H1 (cell line): ENCODE results near the gene ARHGAP12. TPM values are rescaled to one million over a fixed set of nuclear protein-coding genes. Genes with fewer than 3 reads are reported as not detected.

Experiments
- CTCF ChIA-PET: fragments of 300-600 bp; sonication (Branson Sonifier 250); formaldehyde crosslinking; loops from one replicate; lab custom pipeline; 2021; ENCODE audit not compliant: partially characterized antibody; lab: Charles Lee
- POLR2A ChIA-PET: fragments of 300-600 bp; sonication (Branson Sonifier 250); formaldehyde crosslinking; loops from one replicate; lab custom pipeline; 2021; ENCODE audit warnings: inconsistent platforms; ENCODE audit not compliant: partially characterized antibody; lab: Charles Lee
- DNase-seq, 2 experiments: peaks; one replicate each; pipeline versions ENCODE4 v3.0.0 to v3.0.0-alpha.2; 2010 to 2022; ENCODE audit warnings: low spot score in 2 of 2, low read depth in 1 of 2, mixed read lengths in 1 of 2
- FAIRE-seq: peaks from 2 replicates; lab custom pipeline; 2011; peaks lifted over from hg19 to GRCh38; lab: Jason Lieb, UNC
- H2AFZ ChIP-seq: 2 replicates; pipeline ENCODE4 v1.8.1; 2012; ENCODE audit warnings: low read length, inconsistent platforms
- H2AK5ac ChIP-seq: 2 replicates; pipeline ENCODE4 v1.6.1; 2013; ENCODE audit warnings: low read depth, low read length
- H2BK120ac ChIP-seq: replicated peaks from 2 replicates; pipeline ENCODE3; 2013; ENCODE audit warnings: low read depth, low read length, inconsistent platforms
- H2BK12ac ChIP-seq: 2 replicates; pipeline ENCODE4 v1.6.1; 2013; ENCODE audit warnings: low read depth, low read length
- H2BK15ac ChIP-seq: 2 replicates; pipeline ENCODE4 v1.6.1; 2013; ENCODE audit warnings: low read length
- H2BK20ac ChIP-seq: 2 replicates; pipeline ENCODE4 v1.6.1; 2013; ENCODE audit warnings: low read length
- H2BK5ac ChIP-seq: 2 replicates; pipeline ENCODE4 v1.6.1; 2013; ENCODE audit warnings: low read depth, low read length
- H3K14ac ChIP-seq: 2 replicates; pipeline ENCODE4 v1.6.1; 2013; ENCODE audit warnings: inconsistent platforms; ENCODE audit not compliant: insufficient read length
- H3K18ac ChIP-seq: 2 replicates; pipeline ENCODE4 v1.6.1; 2013; ENCODE audit warnings: low read length; ENCODE audit errors: extremely low read depth
- H3K23ac ChIP-seq: 2 replicates; pipeline ENCODE4 v1.6.1; 2013; ENCODE audit warnings: inconsistent platforms; ENCODE audit not compliant: insufficient read length
- H3K23me2 ChIP-seq: 2 replicates; pipeline ENCODE4 v1.6.1; 2013; ENCODE audit warnings: low read depth, low read length
- H3K27ac ChIP-seq: 2 replicates; pipeline ENCODE4 v1.6.1; 2011; ENCODE audit warnings: low read depth, low read length, inconsistent platforms
- H3K27me3 ChIP-seq, 4 experiments: replicated peaks in 1 of 4; 1 replicate in 1 of 4; 2 replicates in 3 of 4; pipeline versions ENCODE4 v1.6.1 to v1.8.1; 2011 to 2013; ENCODE audit warnings: low read length in 3 of 4, mild to moderate bottlenecking in 3 of 4, inconsistent platforms in 2 of 4, mixed read lengths in 2 of 4, moderate library complexity in 1 of 4; ENCODE audit not compliant: control insufficient read depth in 3 of 4, insufficient read depth in 3 of 4; ENCODE audit errors: extremely low read depth in 1 of 4
- H3K36me3 ChIP-seq, 4 experiments: 2 replicates each; pipeline versions ENCODE4 v1.6.1 to v1.8.1; 2011 to 2013; ENCODE audit warnings: mild to moderate bottlenecking in 4 of 4, low read length in 3 of 4, moderate library complexity in 2 of 4, control low read depth in 1 of 4, inconsistent platforms in 1 of 4; ENCODE audit not compliant: insufficient read depth in 4 of 4, control insufficient read depth in 2 of 4
- H3K4ac ChIP-seq: replicated peaks from 2 replicates; pipeline ENCODE3; 2013; ENCODE audit warnings: low read length, low read depth, mixed read lengths, inconsistent platforms; ENCODE audit not compliant: insufficient read length
- H3K4me1 ChIP-seq, 4 experiments: replicated peaks in 1 of 4; 1 replicate in 1 of 4; 2 replicates in 3 of 4; pipeline versions ENCODE4 v1.6.1 to v1.8.1; 2011 to 2013; ENCODE audit warnings: low read length in 3 of 4, inconsistent platforms in 2 of 4, mixed read lengths in 1 of 4; ENCODE audit not compliant: insufficient read depth in 4 of 4, control insufficient read depth in 3 of 4
- H3K4me2 ChIP-seq, 2 experiments: 2 replicates each; pipeline versions ENCODE4 v1.6.1 to v1.8.1; 2011 to 2013; ENCODE audit warnings: low read depth in 2 of 2, low read length in 2 of 2, control low read depth in 1 of 2, inconsistent platforms in 1 of 2, mild to moderate bottlenecking in 1 of 2; ENCODE audit not compliant: insufficient read depth in 1 of 2
- H3K4me3 ChIP-seq, 4 experiments: fragments of 200-600, 300-600 bp in 1 of 4; sonication (generic), shearing (Covaris generic), sonication (Bioruptor Twin) in 1 of 4; 2 replicates each; pipeline versions ENCODE4 v1.5.1 to v1.8.1; 2011 to 2016; ENCODE audit warnings: low read length in 4 of 4, low read depth in 3 of 4, control low read depth in 2 of 4, inconsistent platforms in 2 of 4, mild to moderate bottlenecking in 2 of 4, mixed read lengths in 1 of 4, moderate library complexity in 1 of 4; ENCODE audit not compliant: insufficient read depth in 2 of 4; ENCODE audit errors: extremely low read depth in 1 of 4
- H3K56ac ChIP-seq: replicated peaks from 2 replicates; pipeline ENCODE3; 2013; ENCODE audit warnings: low read depth, mild to moderate bottlenecking, mixed read lengths, low read length, inconsistent platforms; ENCODE audit not compliant: insufficient read length
- H3K79me1 ChIP-seq: 2 replicates; pipeline ENCODE4 v1.6.1; 2013; ENCODE audit warnings: low read depth, low read length, control low read depth
- H3K79me2 ChIP-seq, 2 experiments: 2 replicates each; pipeline versions ENCODE4 v1.6.1 to v1.8.1; 2012 to 2013; ENCODE audit warnings: low read length in 2 of 2, mild to moderate bottlenecking in 2 of 2, inconsistent platforms in 1 of 2; ENCODE audit not compliant: insufficient read depth in 2 of 2, control insufficient read depth in 1 of 2
- H3K9ac ChIP-seq, 4 experiments: replicated peaks in 1 of 4; 1 replicate in 1 of 4; 2 replicates in 3 of 4; pipeline versions ENCODE4 v1.6.1 to v1.8.1; 2011 to 2013; ENCODE audit warnings: low read depth in 3 of 4, low read length in 3 of 4, control low read depth in 2 of 4, mild to moderate bottlenecking in 2 of 4, moderate library complexity in 2 of 4, inconsistent platforms in 1 of 4; ENCODE audit errors: extremely low read depth in 1 of 4
- H3K9me3 ChIP-seq, 2 experiments: 2 replicates each; pipeline versions ENCODE4 v1.6.1 to v1.8.1; 2012 to 2013; ENCODE audit warnings: mild to moderate bottlenecking in 2 of 2, moderate library complexity in 2 of 2, control low read depth in 1 of 2, inconsistent platforms in 1 of 2, low read depth in 1 of 2, low read length in 1 of 2, mixed read lengths in 1 of 2; ENCODE audit not compliant: insufficient read depth in 2 of 2
- H4K20me1 ChIP-seq, 2 experiments: replicated peaks in 1 of 2; 2 replicates each; pipeline versions ENCODE3 to v1.8.1; 2011 to 2013; ENCODE audit warnings: inconsistent platforms in 2 of 2, low read length in 2 of 2, mild to moderate bottlenecking in 1 of 2; ENCODE audit not compliant: insufficient read depth in 2 of 2, control insufficient read depth in 1 of 2
- H4K5ac ChIP-seq: 2 replicates; pipeline ENCODE4 v1.6.1; 2013; ENCODE audit warnings: low read length, low read depth, mixed read lengths, inconsistent platforms; ENCODE audit not compliant: insufficient read length
- H4K8ac ChIP-seq: 2 replicates; pipeline ENCODE4 v1.8.0; 2013; ENCODE audit warnings: mild to moderate bottlenecking, moderate library complexity, low read length, inconsistent platforms; ENCODE audit not compliant: insufficient read depth; ENCODE audit errors: extremely low read depth
- H4K91ac ChIP-seq: replicated peaks from 2 replicates; pipeline ENCODE3; 2013; ENCODE audit warnings: low read length, mixed read lengths, inconsistent platforms; ENCODE audit not compliant: insufficient read length
- ASH2L ChIP-seq: fragments of 200-600, 300-600 bp; sonication (generic); IDR thresholded peaks from one replicate; pipeline ENCODE4 v1.7.1; 2017; ENCODE audit warnings: low read length
- ATF2 ChIP-seq: IDR thresholded peaks from 2 replicates; pipeline ENCODE4 v1.6.1; 2012; ENCODE audit warnings: low read length, inconsistent platforms
- CEBPB ChIP-seq: IDR thresholded peaks from 2 replicates; pipeline ENCODE4 v1.6.1; 2012; ENCODE audit warnings: low read depth, low read length
- MAFK ChIP-seq: IDR thresholded peaks from 2 replicates; pipeline ENCODE4 v1.6.1; 2012; ENCODE audit warnings: low read depth, mild to moderate bottlenecking, improper control_type of control experiment, low read length
- POLR2AphosphoS5 ChIP-seq: IDR thresholded peaks from 2 replicates; pipeline ENCODE4 v1.6.1; 2011; ENCODE audit warnings: low read depth, low read length
- POU5F1 ChIP-seq: IDR thresholded peaks from 2 replicates; pipeline ENCODE4 v1.6.1; 2011; ENCODE audit warnings: low read depth, mild to moderate bottlenecking, low read length, moderate library complexity
- RFX5 ChIP-seq: IDR thresholded peaks from 2 replicates; pipeline ENCODE4 v1.6.1; 2011; ENCODE audit warnings: low read depth, low read length, improper control_type of control experiment, borderline replicate concordance
- SAP30 ChIP-seq: fragments of 300-600 bp; sonication (generic); IDR thresholded peaks from 2 replicates; pipeline ENCODE4 v1.7.1; 2012; ENCODE audit warnings: low read length, moderate library complexity, mild to moderate bottlenecking, inconsistent platforms; ENCODE audit not compliant: insufficient read depth, insufficient replicate concordance
- SIRT6 ChIP-seq: IDR thresholded peaks from one replicate; pipeline ENCODE4 v1.7.1; 2012; ENCODE audit warnings: low read length, inconsistent platforms
- SP1 ChIP-seq: IDR thresholded peaks from 2 replicates; pipeline ENCODE4 v1.6.1; 2011; ENCODE audit warnings: low read depth, low read length
- TAF7 ChIP-seq: optimal IDR thresholded peaks from 2 replicates; pipeline ENCODE3; 2011; ENCODE audit warnings: low read depth, mild to moderate bottlenecking, inconsistent platforms, low read length, moderate library complexity, borderline replicate concordance
- TEAD4 ChIP-seq: IDR thresholded peaks from 2 replicates; pipeline ENCODE4 v1.6.1; 2012; ENCODE audit warnings: low read depth, low read length, inconsistent platforms, mixed read lengths
- YY1 ChIP-seq: IDR thresholded peaks from 2 replicates; pipeline ENCODE4 v1.6.1; 2011; ENCODE audit warnings: low read depth, mild to moderate bottlenecking, low read length
- polyA plus RNA-seq, 7 experiments: library from polyadenylated mRNA; depleted of rRNA in 3 of 7; stranded (reverse) in 5 of 7; unstranded in 2 of 7; fragments of >200 nt in 5 of 7; fragments of 200-250 nt in 2 of 7; gene quantifications; 1 replicate in 5 of 7; 2 replicates in 1 of 7; 4 replicates in 1 of 7; pipeline versions ENCODE4 v1.2.1 to v1.2.3, GENCODE V29; 2011 to 2013; ENCODE audit warnings: missing spikeins in 2 of 7, mixed read lengths in 2 of 7
- total RNA-seq: library from RNA; stranded (reverse); fragmentation: NEBNext Ultra II Directional; extraction: Animal tissue kit (Norgen Biotek cat#: 25700); gene quantifications from 2 replicates; pipeline ENCODE4 v1.2.1, GENCODE V29; 2021

The ARHGAP12 gene
- total and polyA plus RNA-seq, 2 of the 8 experiments (the other 6 are each of a cell fraction or from before 2014, with no cell fraction given) = 10.1 to 39.0 TPM

- Histone ChIP-seq H2BK5ac (no peak overlapping the region), H3K27me3 (no peaks in the 10 kb centered on the region), H3K79me2 (peaks cover 0 to 67% of the 10 kb centered on the region in 2 experiments; a peak in 2 of 4 replicates), H3K4me1 (no peaks in the 10 kb centered on the region), H3K4me2 (no peak overlapping the region), H3K4me3 (no peak overlapping the region), H3K23me2 (no peaks in the 10 kb centered on the region), H4K8ac (no peak overlapping the region), H3K18ac (no peak overlapping the region), H4K5ac (no peak overlapping the region), H2BK12ac (no peak overlapping the region), H2AFZ (no peak overlapping the region), H4K91ac (no peak overlapping the region), H3K79me1 (peaks cover 2% of the 10 kb centered on the region; the same call in 1 of the 2 replicates), H2BK120ac (no peak overlapping the region), H3K9me3 (no peaks in the 10 kb centered on the region), H2BK15ac (no peak overlapping the region), H3K14ac (no peak overlapping the region), H3K23ac (no peak overlapping the region), H4K20me1 (no peaks in the 10 kb centered on the region), H3K36me3 (no peaks in the 10 kb centered on the region), H2AK5ac (no peak overlapping the region), H3K27ac (no peak overlapping the region), H3K56ac (no peak overlapping the region), H3K4ac (no peak overlapping the region), H3K9ac (no peak overlapping the region), H2BK20ac (no peak overlapping the region)
- FAIRE-seq (no peak), DNase-seq (no peak)
- ChIA-PET POLR2A (no interaction called here), CTCF (interaction anchor here (0.6 kb wide), 1 partner anchor 452 kb away, joined by 4 read pairs; no protein-coding TSS in a partner anchor)
- TF ChIP-seq MAFK (no peak), TEAD4 (no peak), POU5F1 (no peak), ATF2 (no peak), SIRT6 (no peak), CEBPB (no peak), RFX5 (no peak), SAP30 (no peak), YY1 (no peak), SP1 (no peak), POLR2AphosphoS5 (no peak), ASH2L (no peak), TAF7 (no peak)
These were observed 42.7 kb downstream of the ARHGAP12 start for GRCh38 chr10:31885971-31886370.
